Measurements from ENCODE around the gene PTK7.
A peak's percentile ranks its signal among the peaks of the same experiment; 100 is the strongest.
"Not testable (repeated sequence)": the region's sequence is repeated elsewhere in the genome, so short reads cannot be mapped to it uniquely, and the experiment has no call there.

PTK7 gene

GRCh38 chr6:43054206-43054943, 21.7 kb upstream of the PTK7 start:
- DNase-seq (ENCODE audit: low read depth): no peak

GRCh38 chr6:43055966-43056365, 20.1 kb upstream of the PTK7 start:
- no peak for DNase-seq (ENCODE audit: low read depth)

GRCh38 chr6:43058531-43058930, 17.6 kb upstream of the PTK7 start:
- DNase-seq (ENCODE audit: low read depth): no peak

- peak; percentile 98 for DNase-seq (ENCODE audit: low read depth)
These were observed 16.7 kb upstream of the PTK7 start, which contains the start of the genes KLC4 and MRPL2 for GRCh38 chr6:43059168-43060033. Gene KLC4, plus strand, starts transcription at chr6:43059631. Its CDS starts 1,705 bp downstream, at chr6:43061336. Gene MRPL2, minus strand, starts transcription at chr6:43059434. Its CDS starts 53 bp downstream, at chr6:43059381.

GRCh38 chr6:43060034-43060754, 15.9 kb upstream of the PTK7 start:
- DNase-seq (ENCODE audit: low read depth): no peak

GRCh38 chr6:43060755-43061633, 15.1 kb upstream of the PTK7 start:
- DNase-seq (ENCODE audit: low read depth): no peak

- no peak for DNase-seq (ENCODE audit: low read depth)
These were observed 14.3 kb upstream of the PTK7 start for GRCh38 chr6:43061861-43062260.

DNA sequence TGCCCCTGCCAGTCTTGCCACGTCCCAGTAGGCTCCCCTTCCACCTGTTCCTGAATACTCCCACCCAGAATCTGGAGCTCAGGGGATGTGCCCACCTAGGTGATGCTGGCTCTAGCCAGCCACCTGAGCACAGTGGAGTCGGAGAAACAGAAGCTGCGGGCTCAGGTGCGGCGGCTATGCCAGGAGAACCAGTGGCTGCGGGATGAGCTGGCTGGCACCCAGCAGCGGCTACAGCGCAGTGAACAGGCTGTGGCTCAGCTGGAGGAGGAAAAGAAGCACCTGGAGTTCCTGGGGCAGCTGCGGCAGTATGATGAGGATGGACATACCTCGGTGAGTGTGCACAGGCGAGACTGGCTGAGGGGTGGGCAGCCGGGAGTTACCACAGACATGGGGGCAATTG, 13.3 kb upstream of the PTK7 start:
- DNase-seq (ENCODE audit: low read depth): no peak

DNA sequence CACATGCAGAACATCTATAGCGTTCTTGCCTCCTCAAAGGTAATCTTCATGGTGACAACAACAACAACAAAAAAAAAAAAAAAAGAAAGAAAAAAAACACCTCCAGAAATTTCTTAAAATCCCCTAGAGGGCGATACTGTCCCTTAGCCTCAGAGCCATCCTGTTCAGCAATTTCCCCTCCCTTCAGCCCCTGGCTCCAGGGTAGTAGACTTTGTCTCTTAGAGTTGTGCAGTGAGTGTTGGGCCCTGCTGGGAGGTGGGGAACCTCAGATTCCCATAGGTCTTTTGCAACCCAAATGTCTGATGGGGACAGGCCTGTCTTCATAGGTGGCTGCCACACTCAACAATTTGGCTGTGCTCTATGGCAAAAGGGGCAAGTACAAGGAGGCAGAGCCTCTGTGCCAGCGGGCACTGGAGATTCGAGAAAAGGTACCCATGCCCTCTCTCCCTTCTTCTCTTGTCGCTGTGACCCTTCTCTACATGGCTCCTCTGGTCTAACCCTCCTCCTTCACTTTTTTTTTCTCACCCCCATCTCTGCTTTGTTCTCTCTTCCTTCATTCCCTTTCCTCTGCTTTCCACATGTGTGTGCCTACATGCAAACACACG, 6.0 kb upstream of the PTK7 start:
- DNase-seq (ENCODE audit: low read depth): no peak

DNA sequence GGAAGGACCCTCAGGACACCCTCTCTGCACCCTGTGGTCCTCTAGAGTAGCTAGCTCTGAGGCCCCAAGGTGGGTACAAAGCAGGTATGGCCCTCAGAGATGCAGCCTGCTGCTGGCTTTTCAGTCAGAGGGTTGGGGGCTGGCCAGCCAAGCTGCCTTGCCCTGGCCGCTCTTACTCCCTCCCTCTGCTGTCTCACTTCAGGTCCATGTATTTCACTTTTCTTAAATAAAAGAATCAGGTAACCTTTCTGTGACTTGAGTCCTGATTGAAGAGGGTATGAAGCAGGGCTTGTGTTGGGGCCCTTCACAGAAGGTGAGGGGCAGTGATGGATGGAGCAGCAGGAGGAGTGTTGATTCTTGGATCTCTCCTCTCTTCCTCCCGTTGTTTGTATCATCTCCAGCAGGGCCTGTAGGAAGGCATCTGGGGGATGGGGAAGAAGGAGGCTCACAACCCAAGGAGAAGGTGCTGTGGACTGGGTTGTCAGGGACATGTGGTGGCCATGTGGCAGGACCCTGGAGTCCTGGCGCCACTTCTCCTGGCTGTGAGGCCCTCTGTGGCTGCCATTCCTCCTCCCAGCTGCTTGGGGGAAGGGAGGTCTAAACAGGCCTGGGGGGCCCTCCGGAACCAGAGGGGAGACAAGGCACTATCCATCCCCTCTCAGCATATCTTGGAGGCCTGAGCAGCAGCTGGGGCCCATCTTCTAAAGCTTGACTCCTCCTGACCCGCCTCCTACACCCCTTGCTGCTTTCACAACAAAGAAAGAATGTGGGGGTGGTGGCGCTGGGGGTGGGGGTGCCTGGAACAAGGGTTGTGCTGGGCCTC, 1.1 kb upstream of the PTK7 start:
- DNase-seq (ENCODE audit: low read depth): no peak

- DNase-seq (ENCODE audit: low read depth): no peak
These were observed 584 bp downstream of the PTK7 start for GRCh38 chr6:43076464-43077332.

GRCh38 chr6:43077333-43077809, 1.3 kb downstream of the PTK7 start:
- no peak for DNase-seq (ENCODE audit: low read depth)

- no peak for DNase-seq (ENCODE audit: low read depth)
These were observed 1.9 kb downstream of the PTK7 start for GRCh38 chr6:43077981-43078511.

DNA sequence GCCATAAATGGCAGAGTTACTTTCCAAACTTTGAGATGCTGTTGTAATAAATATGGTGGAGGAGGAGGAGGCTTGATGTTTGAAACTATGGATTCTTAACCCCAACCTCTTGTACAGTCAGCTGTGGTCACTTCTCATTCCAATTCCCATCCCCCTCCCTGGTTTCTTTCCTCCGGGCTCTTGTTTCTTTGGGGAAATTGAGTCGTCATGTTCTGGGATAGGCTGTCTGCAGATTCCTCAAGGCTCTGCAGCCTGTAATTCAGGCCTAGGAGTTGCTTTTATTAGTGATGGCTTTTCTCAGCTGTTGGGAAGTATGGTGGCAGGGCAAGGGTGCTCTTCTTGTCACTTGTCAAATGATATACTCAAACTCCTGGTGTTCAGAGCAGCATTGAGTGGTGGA, 2.6 kb downstream of the PTK7 start:
- DNase-seq (ENCODE audit: low read depth): no peak

GRCh38 chr6:43081043-43081442, 4.9 kb downstream of the PTK7 start:
- DNase-seq (ENCODE audit: low read depth): no peak

DNA sequence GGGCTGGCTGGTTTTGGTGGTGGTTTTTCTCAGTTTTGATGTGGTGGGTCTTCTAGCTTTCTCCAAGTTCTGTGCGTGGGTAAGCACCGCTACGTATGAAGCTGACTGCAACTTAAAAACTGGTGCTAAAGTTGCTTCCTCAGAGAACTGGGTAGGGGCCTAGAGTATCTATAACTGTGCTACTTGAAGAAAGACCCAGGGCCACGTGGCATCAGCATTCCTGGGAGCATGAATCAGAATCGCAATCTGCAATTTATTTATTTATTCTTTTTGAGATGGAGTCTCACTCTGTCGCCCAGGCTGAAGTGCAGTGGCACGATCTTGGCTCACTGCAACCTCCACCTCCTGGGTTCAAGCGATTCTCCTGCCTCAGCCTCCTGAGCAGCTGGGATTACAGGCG, 5.8 kb downstream of the PTK7 start:
- not testable (repeated sequence) for DNase-seq (ENCODE audit: low read depth)

DNA sequence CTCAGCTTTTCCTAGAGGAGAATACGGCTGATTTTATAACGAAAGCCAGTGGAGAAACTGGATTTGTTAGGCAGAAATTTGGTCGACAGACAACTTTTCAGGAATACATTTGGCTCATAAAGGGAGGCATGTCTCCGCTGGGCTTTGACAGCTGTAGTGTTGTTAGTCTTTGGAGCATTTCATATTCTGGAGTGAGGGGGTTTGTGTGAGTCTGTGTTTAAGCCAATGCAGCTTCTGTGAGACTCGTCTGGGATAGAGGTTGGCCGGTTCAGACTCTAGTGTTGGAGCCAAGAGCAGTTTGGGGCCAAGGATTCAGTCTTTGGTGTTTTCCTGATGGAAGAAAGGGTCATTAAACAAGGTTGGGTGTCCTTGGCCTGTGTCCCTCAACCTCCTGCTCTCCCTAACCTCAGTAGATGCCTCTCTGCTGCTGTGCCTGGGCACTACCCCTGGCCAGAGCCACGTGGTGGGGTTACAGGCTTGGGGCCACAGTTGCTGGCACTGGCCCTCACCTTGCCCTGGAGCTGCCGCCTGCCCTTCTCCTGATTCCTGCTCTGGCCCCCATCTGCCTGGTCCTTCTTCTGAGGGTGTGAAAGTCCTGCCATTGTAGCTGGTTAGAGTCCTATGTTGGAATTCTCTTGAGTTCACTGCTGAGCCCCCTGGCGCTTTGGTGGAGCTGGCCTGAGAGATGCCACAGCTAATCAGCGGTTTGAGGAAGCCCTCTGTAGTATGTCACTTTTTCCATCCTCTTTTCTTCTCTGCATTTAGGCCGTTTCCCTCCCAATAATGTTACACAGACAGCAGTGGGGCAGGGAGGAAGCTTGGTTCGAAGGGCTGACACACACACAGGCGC, 6.9 kb downstream of the PTK7 start:
- no peak for DNase-seq (ENCODE audit: low read depth)
